WTC11 (cell line): ENCODE measurements around the gene OLFM3.

Source experiments
- ATF2 ChIP-seq: sonication (generic); formaldehyde crosslinking; IDR thresholded peaks from 2 replicates; pipeline ENCODE4 v1.8.1; 2022; ENCODE audit warnings: low read depth, missing genetic modification reagents, borderline replicate concordance
- E2F4 ChIP-seq: sonication (generic); formaldehyde crosslinking; IDR thresholded peaks from 2 replicates; pipeline ENCODE4 v1.8.1; 2022; ENCODE audit warnings: low read depth, mild to moderate bottlenecking, moderate library complexity, missing genetic modification reagents, borderline replicate concordance
- ESRRA ChIP-seq: sonication (generic); formaldehyde crosslinking; IDR thresholded peaks from 2 replicates; pipeline ENCODE4 v1.8.1; 2022; ENCODE audit warnings: mild to moderate bottlenecking, missing genetic modification reagents, borderline replicate concordance
- JUN ChIP-seq: sonication (generic); formaldehyde crosslinking; IDR thresholded peaks from 2 replicates; pipeline ENCODE4 v1.8.0; 2023; ENCODE audit warnings: mild to moderate bottlenecking, missing genetic modification reagents
- NFYB ChIP-seq: sonication (generic); formaldehyde crosslinking; conservative IDR thresholded peaks from 2 replicates; pipeline ENCODE4 v1.8.0; 2022; ENCODE audit warnings: low read depth, missing genetic modification reagents
- NR2C2 ChIP-seq: sonication (generic); formaldehyde crosslinking; IDR thresholded peaks from 2 replicates; pipeline ENCODE4 v1.8.0; 2022; ENCODE audit warnings: mild to moderate bottlenecking, missing genetic modification reagents
- TP53 ChIP-seq: sonication (generic); formaldehyde crosslinking; IDR thresholded peaks from 2 replicates; pipeline ENCODE4 v1.8.1; 2023; ENCODE audit warnings: mild to moderate bottlenecking, missing genetic modification reagents
- ZBTB43 ChIP-seq: sonication (generic); formaldehyde crosslinking; IDR thresholded peaks from 2 replicates; pipeline ENCODE4 v1.8.1; 2023; ENCODE audit warnings: mild to moderate bottlenecking, missing genetic modification reagents
- ZNF121 ChIP-seq: sonication (generic); formaldehyde crosslinking; IDR thresholded peaks from 2 replicates; pipeline ENCODE4 v1.8.0; 2023; ENCODE audit warnings: missing genetic modification reagents
- ZNF532 ChIP-seq: fragments of 250-450 bp; sonication (Bioruptor Pico); IDR thresholded peaks from 2 replicates; pipeline ENCODE4 v1.9.0; 2021; ENCODE audit warnings: mild to moderate bottlenecking, borderline replicate concordance
- TF ChIP-seq, protein P1 (sequence below): fragments of 200-600 bp; IDR thresholded peaks from 2 replicates; pipeline ENCODE4 v1.8.0; 2022; ENCODE audit warnings: antibody characterized with exemption
- TF ChIP-seq, protein P2 (sequence below): sonication (generic); formaldehyde crosslinking; IDR thresholded peaks from 2 replicates; pipeline ENCODE4 v1.8.0; 2022; ENCODE audit warnings: mild to moderate bottlenecking, missing genetic modification reagents
- TF ChIP-seq, protein P3 (sequence below): sonication (generic); formaldehyde crosslinking; IDR thresholded peaks from 2 replicates; pipeline ENCODE4 v1.8.0; 2023; ENCODE audit warnings: missing genetic modification reagents
- TF ChIP-seq, protein P4 (sequence below): fragments of 250-450 bp; sonication (Bioruptor Pico); IDR thresholded peaks from 2 replicates; pipeline ENCODE4 v1.9.0; 2021; ENCODE audit warnings: mild to moderate bottlenecking

GRCh38 chr1:101980974-101981373, 15.8 kb downstream of the OLFM3 start:
- TF ChIP-seq, protein P1, sequence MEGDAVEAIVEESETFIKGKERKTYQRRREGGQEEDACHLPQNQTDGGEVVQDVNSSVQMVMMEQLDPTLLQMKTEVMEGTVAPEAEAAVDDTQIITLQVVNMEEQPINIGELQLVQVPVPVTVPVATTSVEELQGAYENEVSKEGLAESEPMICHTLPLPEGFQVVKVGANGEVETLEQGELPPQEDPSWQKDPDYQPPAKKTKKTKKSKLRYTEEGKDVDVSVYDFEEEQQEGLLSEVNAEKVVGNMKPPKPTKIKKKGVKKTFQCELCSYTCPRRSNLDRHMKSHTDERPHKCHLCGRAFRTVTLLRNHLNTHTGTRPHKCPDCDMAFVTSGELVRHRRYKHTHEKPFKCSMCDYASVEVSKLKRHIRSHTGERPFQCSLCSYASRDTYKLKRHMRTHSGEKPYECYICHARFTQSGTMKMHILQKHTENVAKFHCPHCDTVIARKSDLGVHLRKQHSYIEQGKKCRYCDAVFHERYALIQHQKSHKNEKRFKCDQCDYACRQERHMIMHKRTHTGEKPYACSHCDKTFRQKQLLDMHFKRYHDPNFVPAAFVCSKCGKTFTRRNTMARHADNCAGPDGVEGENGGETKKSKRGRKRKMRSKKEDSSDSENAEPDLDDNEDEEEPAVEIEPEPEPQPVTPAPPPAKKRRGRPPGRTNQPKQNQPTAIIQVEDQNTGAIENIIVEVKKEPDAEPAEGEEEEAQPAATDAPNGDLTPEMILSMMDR = no peak
- TF ChIP-seq ZBTB43 (CRISPR knock-in tag) = no peak
- no peak for TF ChIP-seq TP53 (CRISPR knock-in tag)
- TF ChIP-seq E2F4 (CRISPR knock-in tag) = no peak
- no peak for TF ChIP-seq NFYB (CRISPR knock-in tag)
- no peak for TF ChIP-seq ZNF532 (CRISPR knock-in tag)
- TF ChIP-seq, protein P2, sequence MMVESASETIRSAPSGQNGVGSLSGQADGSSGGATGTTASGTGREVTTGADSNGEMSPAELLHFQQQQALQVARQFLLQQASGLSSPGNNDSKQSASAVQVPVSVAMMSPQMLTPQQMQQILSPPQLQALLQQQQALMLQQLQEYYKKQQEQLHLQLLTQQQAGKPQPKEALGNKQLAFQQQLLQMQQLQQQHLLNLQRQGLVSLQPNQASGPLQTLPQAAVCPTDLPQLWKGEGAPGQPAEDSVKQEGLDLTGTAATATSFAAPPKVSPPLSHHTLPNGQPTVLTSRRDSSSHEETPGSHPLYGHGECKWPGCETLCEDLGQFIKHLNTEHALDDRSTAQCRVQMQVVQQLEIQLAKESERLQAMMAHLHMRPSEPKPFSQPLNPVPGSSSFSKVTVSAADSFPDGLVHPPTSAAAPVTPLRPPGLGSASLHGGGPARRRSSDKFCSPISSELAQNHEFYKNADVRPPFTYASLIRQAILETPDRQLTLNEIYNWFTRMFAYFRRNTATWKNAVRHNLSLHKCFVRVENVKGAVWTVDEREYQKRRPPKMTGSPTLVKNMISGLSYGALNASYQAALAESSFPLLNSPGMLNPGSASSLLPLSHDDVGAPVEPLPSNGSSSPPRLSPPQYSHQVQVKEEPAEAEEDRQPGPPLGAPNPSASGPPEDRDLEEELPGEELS = no peak
- TF ChIP-seq NR2C2 = no peak
- TF ChIP-seq ESRRA (CRISPR knock-in tag) = no peak
- TF ChIP-seq ZNF121 = no peak
- TF ChIP-seq, protein P3, sequence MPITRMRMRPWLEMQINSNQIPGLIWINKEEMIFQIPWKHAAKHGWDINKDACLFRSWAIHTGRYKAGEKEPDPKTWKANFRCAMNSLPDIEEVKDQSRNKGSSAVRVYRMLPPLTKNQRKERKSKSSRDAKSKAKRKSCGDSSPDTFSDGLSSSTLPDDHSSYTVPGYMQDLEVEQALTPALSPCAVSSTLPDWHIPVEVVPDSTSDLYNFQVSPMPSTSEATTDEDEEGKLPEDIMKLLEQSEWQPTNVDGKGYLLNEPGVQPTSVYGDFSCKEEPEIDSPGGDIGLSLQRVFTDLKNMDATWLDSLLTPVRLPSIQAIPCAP (CRISPR knock-in tag) = no peak
- TF ChIP-seq, protein P4, sequence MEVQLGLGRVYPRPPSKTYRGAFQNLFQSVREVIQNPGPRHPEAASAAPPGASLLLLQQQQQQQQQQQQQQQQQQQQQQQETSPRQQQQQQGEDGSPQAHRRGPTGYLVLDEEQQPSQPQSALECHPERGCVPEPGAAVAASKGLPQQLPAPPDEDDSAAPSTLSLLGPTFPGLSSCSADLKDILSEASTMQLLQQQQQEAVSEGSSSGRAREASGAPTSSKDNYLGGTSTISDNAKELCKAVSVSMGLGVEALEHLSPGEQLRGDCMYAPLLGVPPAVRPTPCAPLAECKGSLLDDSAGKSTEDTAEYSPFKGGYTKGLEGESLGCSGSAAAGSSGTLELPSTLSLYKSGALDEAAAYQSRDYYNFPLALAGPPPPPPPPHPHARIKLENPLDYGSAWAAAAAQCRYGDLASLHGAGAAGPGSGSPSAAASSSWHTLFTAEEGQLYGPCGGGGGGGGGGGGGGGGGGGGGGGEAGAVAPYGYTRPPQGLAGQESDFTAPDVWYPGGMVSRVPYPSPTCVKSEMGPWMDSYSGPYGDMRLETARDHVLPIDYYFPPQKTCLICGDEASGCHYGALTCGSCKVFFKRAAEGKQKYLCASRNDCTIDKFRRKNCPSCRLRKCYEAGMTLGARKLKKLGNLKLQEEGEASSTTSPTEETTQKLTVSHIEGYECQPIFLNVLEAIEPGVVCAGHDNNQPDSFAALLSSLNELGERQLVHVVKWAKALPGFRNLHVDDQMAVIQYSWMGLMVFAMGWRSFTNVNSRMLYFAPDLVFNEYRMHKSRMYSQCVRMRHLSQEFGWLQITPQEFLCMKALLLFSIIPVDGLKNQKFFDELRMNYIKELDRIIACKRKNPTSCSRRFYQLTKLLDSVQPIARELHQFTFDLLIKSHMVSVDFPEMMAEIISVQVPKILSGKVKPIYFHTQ = no peak
- TF ChIP-seq ATF2 (CRISPR knock-in tag) = no peak
- TF ChIP-seq JUN = no peak
